ENCODE data around the gene SEMA4B. TPM values are rescaled to one million over a fixed set of nuclear protein-coding genes. Genes with fewer than 3 reads are reported as not detected.

SEMA4B gene
- total RNA-seq, 4 donors from 2014 or later: 89.2 to 151 (median 106) TPM

DNA sequence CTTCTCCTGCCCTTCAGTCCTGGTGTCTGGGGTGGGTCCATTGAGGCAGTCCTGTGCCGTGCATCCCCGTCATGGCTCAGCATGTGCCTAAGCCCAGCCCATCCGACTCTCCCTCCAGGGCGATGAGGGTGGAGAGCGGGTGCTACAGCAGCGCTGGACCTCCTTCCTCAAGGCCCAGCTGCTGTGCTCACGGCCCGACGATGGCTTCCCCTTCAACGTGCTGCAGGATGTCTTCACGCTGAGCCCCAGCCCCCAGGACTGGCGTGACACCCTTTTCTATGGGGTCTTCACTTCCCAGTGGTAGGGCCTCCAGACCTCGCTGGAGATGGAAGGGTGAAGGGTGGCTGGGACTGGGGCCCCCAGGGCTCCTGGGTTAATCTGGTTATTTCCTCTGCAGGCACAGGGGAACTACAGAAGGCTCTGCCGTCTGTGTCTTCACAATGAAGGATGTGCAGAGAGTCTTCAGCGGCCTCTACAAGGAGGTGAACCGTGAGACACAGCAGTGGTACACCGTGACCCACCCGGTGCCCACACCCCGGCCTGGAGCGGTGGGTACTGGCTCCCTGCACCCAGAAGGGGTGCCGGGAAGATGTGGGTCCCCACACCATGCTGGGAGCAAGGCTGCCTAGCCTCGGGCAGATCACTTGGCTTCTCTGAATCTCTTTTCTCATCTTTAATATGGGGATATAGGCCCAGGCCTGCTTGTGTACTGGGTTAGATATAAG is 22.5 kb downstream of the SEMA4B start:
- H3K4me3 ChIP-seq (ENCODE audit: low read depth, poor library complexity, severe bottlenecking): no peak overlapping the region
- TF ChIP-seq CTCF (IDR thresholded peaks at IDR 0.05): no peak
- TF ChIP-seq POLR2A (IDR thresholded peaks at IDR 0.05): no peak
- no peak for DNase-seq (ENCODE audit: low spot score in 2 of 2)
- WGBS, 2 donors: 86 to 88% methylated on average over 22 of the region's 22 CpGs
- intact Hi-C loops (cut with DNase I; ENCODE audit: low total_unique reads): no loop called here

- no peak overlapping the region for H3K4me3 ChIP-seq (ENCODE audit: low read depth, poor library complexity, severe bottlenecking)
- intact Hi-C loops (cut with DNase I; ENCODE audit: low total_unique reads): no loop called here
- DNase-seq (ENCODE audit: low spot score in 2 of 2): no peak
- WGBS, 2 donors: 82 to 91% methylated on average over 5 to 14 of the region's 17 CpGs
- TF ChIP-seq POLR2A (IDR thresholded peaks at IDR 0.05): no peak
- no peak for TF ChIP-seq CTCF (IDR thresholded peaks at IDR 0.05)
Measured at GRCh38 chr15:90225047-90225446, 23.9 kb downstream of the SEMA4B start.

DNA sequence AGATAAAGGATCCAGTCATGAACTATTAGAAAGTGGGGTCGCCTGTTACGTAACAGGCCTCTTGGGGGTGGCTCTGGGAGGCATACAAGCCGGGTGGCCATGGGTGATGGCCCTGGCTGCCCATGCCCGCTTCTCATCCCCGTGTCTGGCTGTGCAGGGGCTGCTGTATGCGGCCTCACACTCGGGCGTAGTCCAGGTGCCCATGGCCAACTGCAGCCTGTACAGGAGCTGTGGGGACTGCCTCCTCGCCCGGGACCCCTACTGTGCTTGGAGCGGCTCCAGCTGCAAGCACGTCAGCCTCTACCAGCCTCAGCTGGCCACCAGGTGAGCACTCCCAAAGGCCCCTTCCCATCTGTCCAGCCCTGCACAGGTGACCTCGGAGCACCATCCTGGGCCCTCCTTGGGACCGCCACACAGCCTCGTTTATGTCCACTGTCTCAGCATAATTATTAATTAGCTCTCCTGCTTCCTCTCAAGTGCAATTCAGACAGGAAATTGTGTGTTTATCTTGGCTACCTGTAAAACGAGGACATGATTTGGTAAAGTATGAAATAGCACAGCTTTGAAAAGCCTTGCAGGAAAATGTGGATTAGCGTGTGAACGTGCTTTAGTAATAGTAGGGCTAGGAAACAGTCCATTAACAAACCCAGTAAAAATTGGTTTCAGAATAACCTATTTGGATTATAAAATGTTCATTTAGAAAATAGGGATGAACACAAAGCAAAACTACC is 24.5 kb downstream of the SEMA4B start:
- no peak for TF ChIP-seq POLR2A (IDR thresholded peaks at IDR 0.05)
- TF ChIP-seq CTCF (IDR thresholded peaks at IDR 0.05): no peak
- no peak for DNase-seq (ENCODE audit: low spot score in 2 of 2)
- WGBS, 2 donors: 85 to 86% methylated on average over 14 to 18 of the region's 18 CpGs
- no peak overlapping the region for H3K4me3 ChIP-seq (ENCODE audit: low read depth, poor library complexity, severe bottlenecking)
- intact Hi-C loops (cut with DNase I; ENCODE audit: low total_unique reads): no loop called here

DNA sequence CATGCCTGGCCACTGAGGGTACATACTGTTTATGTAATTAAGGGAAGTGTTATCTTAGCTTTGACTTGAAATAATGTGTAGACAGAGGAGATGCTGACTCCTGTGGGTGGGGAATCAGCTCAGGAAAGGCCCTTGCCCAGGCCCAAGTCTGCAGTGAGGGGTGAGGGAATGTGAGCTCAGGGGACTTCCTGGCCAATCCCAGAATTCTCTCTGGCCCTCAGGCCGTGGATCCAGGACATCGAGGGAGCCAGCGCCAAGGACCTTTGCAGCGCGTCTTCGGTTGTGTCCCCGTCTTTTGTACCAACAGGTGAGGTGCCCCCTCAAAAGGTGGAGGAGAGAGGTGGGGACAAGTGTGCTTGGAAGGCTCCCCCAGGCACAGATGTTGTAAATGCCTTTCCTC is 26.2 kb downstream of the SEMA4B start:
- no peak for DNase-seq (ENCODE audit: low spot score in 2 of 2)
- WGBS, 2 donors: 84 to 92% methylated on average over 7 of the region's 7 CpGs
- intact Hi-C loops (cut with DNase I; ENCODE audit: low total_unique reads): no loop called here
- TF ChIP-seq CTCF (IDR thresholded peaks at IDR 0.05) (no peak), POLR2A (IDR thresholded peaks at IDR 0.05) (no peak)
- H3K4me3 ChIP-seq (ENCODE audit: low read depth, poor library complexity, severe bottlenecking): no peak overlapping the region

DNA sequence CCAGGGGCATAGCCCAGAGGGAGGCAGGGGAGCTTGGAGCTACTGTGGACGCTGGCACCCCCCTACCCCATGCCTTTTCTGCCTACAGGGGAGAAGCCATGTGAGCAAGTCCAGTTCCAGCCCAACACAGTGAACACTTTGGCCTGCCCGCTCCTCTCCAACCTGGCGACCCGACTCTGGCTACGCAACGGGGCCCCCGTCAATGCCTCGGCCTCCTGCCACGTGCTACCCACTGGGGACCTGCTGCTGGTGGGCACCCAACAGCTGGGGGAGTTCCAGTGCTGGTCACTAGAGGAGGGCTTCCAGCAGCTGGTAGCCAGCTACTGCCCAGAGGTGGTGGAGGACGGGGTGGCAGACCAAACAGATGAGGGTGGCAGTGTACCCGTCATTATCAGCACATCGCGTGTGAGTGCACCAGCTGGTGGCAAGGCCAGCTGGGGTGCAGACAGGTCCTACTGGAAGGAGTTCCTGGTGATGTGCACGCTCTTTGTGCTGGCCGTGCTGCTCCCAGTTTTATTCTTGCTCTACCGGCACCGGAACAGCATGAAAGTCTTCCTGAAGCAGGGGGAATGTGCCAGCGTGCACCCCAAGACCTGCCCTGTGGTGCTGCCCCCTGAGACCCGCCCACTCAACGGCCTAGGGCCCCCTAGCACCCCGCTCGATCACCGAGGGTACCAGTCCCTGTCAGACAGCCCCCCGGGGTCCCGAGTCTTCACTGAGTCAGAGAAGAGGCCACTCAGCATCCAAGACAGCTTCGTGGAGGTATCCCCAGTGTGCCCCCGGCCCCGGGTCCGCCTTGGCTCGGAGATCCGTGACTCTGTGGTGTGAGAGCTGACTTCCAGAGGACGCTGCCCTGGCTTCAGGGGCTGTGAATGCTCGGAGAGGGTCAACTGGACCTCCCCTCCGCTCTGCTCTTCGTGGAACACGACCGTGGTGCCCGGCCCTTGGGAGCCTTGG is 27.0 kb downstream of the SEMA4B start:
- H3K4me3 ChIP-seq (ENCODE audit: low read depth, poor library complexity, severe bottlenecking): no peak overlapping the region
- TF ChIP-seq CTCF (IDR thresholded peaks at IDR 0.05) (no peak), POLR2A (IDR thresholded peaks at IDR 0.05) (no peak)
- no peak for DNase-seq (ENCODE audit: low spot score in 2 of 2)
- intact Hi-C loops (cut with DNase I; ENCODE audit: low total_unique reads): no loop called here
- 82 to 87% methylated on average over 34 to 37 of the region's 38 CpGs for WGBS, 2 donors

Measured in lower leg skin (tissue), 4 donors.